Mononuclear cell (primary cell): ENCODE results near the gene SEC23IP. TPM values are rescaled to one million over a fixed set of nuclear protein-coding genes. Genes with fewer than 3 reads are reported as not detected.
"Not testable (repeated sequence)": the region's sequence is repeated elsewhere in the genome, so short reads cannot be mapped to it uniquely, and the experiment has no call there.

Source experiments
- H3K27me3 ChIP-seq: 2 replicates; pipeline ENCODE4 v1.6.0; 2011; ENCODE audit warnings: low read length, control low read depth; ENCODE audit not compliant: insufficient read depth
- H3K4me1 ChIP-seq: 2 replicates; pipeline ENCODE4 v1.5.1; 2011; ENCODE audit warnings: mild to moderate bottlenecking, low read length, control low read depth; ENCODE audit not compliant: insufficient read depth
- H3K4me3 ChIP-seq: 2 replicates; pipeline ENCODE4 v1.5.1; 2011; ENCODE audit warnings: mild to moderate bottlenecking, low read length, moderate library complexity
- H3K9me3 ChIP-seq: 2 replicates; pipeline ENCODE4 v1.5.1; 2011; ENCODE audit warnings: low read depth, mild to moderate bottlenecking, control low read depth, low read length
- total RNA-seq: library from RNA; depleted of rRNA; stranded (reverse); fragments of >200 nt; gene quantifications from one replicate; pipeline ENCODE4 v1.2.3, GENCODE V29; 2012

The SEC23IP gene
- total RNA-seq, 1 donor = 17.8 TPM

DNA sequence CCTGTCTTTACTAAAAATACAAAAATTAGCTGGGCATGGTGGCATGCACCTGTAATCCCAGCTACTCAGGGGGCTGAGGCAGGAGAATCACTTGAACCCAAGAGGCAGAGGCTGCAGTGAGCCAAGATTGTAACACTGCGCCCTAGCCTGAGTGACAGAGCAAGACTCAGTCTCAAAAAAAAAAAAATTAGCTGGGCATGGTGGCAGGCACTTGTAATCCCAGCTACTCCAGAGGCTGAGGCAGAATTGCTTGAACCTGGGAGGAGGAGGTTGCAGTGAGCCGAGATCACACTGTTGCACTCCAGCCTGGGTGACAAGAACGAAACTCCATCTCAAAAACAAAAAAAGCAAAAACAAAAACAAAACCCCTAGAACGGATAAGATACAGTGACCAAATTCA is 23.1 kb upstream of the SEC23IP start:
- H3K27me3 ChIP-seq, H3K9me3 ChIP-seq, H3K4me3 ChIP-seq: not testable (repeated sequence)
- peaks cover 69% of the 10 kb centered on the region for H3K4me1 ChIP-seq

DNA sequence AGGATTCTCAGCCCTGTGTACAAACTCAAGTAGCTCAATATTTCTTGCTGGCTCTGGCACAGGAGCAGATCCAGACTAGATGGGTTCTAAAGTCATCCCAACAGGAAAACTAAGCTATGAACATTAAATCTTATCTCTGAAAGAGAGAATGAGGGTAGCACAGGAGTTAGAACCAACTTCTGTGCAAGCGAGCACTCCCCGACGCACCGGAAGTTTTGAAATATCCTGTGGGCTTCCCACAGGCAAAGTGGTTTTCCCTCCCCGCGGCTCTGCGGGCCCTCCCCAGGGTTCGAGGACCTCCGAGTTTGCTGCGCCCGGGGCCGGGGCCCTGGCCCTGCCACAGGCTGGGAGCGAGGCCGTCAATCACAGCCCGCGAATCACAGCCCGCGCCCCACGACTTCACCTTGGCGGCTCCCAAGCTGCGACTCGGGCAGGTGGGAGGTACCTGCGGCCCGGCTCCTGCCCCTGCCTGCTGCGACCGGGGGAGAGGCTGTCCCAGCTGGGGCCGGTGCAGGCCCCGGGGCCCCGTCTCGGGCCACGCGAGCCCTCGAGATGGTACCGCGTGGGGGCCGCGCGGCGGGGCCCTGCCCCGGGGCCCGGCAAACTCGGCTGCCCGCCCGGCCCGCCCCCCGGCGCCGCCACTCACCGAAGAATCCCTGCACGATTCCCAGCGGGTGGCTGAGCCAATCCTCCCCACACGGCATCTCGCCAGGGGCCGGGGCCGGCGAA is 20.5 kb upstream of the SEC23IP start:
- Histone ChIP-seq H3K4me3 (peak overlapping the region; percentile 83), H3K4me1 (peaks cover 56% of the 10 kb centered on the region), H3K9me3 (no peaks in the 10 kb centered on the region)

DNA sequence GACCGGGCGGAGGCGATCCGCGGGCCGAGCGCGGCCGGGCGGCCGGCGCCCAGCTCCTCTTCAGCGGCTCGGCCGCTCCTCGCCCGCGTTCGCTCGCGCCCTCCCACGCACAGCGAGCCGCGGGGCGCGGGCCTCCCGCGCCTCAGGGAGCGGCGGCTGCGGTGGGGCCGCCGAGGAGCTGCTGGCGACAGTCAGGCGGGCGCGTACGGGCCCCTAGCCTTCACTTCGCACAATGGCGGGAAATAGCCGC is 20.0 kb upstream of the SEC23IP start, which contains the start of gene MCMBP:
TSS of gene MCMBP (minus strand) at position 234 of the 250 bp plus-strand sequence. CDS start 259 bp downstream, outside the sequence.
- Histone ChIP-seq H3K27me3 (no peaks in the 10 kb centered on the region), H3K9me3 (no peaks in the 10 kb centered on the region), H3K4me1 (peaks cover 52% of the 10 kb centered on the region), H3K4me3 (peak within 1 kb of the TSS; percentile 83)

More for the DNA sequence above, 20.5 kb upstream of the SEC23IP start:
- no peaks in the 10 kb centered on the region for H3K27me3 ChIP-seq

DNA sequence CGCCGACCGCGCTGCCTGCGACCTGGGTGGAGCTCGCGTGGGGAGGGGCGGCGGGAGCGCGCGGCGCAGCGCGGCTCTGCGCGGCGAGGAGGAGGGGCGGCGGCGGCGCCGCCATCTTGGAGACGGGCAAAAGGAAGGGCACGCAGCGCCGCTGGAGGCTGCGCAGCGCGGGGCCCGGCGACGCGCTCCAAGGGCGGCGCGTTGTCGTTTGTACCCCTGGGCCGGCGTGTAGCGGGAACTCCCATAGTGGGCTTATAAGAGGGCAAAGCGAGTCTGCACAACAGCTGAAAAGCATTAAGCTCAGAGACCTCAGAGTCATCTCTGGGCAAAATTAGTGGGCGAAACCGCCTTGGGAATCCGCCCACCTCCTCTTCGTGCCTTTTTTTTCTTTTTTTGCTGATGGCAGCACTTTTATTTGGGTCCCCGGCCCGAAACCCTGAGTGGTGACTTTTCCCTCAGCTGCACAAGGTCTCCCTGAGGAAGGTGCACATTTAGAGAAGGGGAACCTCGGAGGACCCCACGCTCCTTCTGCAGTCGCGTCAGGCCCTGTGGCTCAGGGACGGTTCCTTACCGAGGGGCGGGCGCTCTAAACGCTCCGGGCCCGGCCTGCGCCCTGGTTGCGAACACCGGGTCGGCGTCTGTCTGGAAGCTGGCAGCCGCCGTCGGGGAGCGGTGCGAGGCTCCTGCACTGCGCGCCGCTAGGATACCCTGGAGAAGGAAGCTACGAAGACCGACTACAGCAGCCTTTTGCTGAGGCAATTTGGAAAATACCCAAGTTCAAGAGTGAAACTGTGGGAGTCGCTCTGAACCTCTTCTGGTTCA is 19.5 kb upstream of the SEC23IP start:
- Histone ChIP-seq H3K9me3 (no peaks in the 10 kb centered on the region), H3K27me3 (no peaks in the 10 kb centered on the region), H3K4me3 (peak overlapping the region; percentile 83), H3K4me1 (peaks cover 47% of the 10 kb centered on the region)

DNA sequence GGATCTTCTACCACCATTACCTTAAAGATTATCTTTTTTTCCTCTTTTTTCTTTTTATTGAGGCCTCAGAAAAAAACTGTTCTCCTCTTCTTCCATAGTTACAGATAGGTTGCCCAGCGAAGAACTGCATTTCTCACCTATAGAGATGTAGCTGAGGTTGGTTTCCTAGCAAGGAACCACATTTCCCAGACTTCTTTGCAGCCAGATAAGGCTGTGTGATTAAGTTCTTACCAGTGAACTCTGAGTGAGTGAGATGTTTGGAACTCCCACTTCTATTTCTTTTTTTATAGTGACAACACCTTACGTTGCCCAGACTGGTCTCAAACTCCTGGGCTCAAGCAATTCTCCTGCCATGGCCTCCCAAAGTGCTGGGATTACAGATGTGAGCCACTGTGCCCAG is 14.0 kb upstream of the SEC23IP start:
- peaks cover 8% of the 10 kb centered on the region for H3K4me1 ChIP-seq
- no peak overlapping the region for H3K4me3 ChIP-seq
- no peaks in the 10 kb centered on the region for H3K9me3 ChIP-seq
- H3K27me3 ChIP-seq = no peaks in the 10 kb centered on the region

DNA sequence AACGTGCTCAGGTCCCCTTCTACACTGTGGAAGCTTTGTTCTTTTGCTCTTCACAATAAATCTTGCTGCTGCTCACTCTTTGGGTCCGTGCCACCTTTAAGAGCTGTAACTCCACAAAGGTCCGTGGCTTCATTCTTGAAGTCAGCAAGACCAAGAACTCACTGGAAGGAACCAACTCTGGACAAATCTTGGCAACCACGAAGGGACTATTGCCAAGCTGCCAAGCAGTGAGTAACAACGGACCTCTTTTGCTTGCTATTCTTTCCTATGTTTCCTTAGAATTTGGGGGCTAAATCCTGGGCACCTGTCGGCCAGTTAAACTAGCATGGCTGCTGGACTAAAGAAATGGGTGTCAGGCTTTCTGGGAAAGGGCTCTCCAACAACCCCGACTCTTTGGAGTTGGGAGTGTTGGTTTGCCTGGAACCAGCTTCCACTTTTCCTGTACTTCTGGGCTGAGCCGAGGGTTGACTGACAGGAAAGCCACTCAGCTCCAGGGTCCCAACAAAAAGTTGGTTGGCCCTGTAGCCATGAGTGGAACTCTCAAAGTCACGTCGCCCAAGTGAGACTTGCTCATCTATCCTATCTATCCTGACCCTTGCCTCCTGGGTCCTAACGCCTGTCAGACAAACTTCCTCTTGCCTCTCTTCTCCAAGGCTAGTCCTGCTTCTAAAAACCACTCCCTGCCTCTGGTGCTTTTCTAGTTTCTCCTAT is 8.5 kb upstream of the SEC23IP start:
- not testable (repeated sequence) for H3K4me3 ChIP-seq, H3K9me3 ChIP-seq, H3K27me3 ChIP-seq, H3K4me1 ChIP-seq

DNA sequence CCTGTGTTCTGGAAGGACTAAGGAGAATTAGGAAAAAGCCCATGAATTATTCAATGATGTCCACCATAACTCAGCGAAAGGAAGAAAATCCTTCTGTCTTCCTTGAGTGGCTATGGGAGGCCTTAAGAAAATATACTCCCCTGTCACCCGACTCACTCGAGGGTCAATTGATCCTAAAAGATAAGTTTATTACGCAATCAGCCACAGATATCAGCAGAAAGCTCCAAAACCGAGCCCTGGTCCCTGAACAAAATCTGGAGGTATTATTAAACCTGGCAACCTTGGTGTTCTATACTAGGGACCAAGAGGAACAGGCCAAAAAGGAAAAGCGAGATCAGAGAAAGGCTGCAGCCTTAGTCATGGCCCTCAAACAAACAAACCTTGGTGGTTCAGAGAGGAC is 6.5 kb upstream of the SEC23IP start:
- not testable (repeated sequence) for H3K27me3 ChIP-seq, H3K4me3 ChIP-seq, H3K9me3 ChIP-seq, H3K4me1 ChIP-seq

DNA sequence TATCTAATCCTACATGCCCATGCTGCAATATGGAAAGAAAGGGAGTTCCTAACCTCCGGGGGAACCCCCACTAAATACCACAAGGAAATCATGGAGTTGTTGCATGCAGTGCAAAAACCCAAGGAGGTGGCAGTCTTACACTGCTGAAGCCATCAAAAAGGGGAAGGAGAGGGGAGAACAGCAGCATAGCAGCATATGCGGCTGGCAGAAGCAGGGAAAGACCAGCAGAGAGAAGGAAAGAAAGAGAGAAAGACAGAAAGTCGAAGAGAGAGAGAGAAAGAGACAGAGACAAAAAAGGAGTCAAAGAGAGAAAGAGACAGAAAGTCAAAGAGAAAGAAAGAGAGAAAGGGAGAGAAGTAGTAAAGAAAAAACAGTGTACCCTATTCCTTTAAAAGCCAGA is 3.8 kb upstream of the SEC23IP start:
- not testable (repeated sequence) for H3K9me3 ChIP-seq, H3K27me3 ChIP-seq, H3K4me3 ChIP-seq
- peaks cover 19% of the 10 kb centered on the region for H3K4me1 ChIP-seq

DNA sequence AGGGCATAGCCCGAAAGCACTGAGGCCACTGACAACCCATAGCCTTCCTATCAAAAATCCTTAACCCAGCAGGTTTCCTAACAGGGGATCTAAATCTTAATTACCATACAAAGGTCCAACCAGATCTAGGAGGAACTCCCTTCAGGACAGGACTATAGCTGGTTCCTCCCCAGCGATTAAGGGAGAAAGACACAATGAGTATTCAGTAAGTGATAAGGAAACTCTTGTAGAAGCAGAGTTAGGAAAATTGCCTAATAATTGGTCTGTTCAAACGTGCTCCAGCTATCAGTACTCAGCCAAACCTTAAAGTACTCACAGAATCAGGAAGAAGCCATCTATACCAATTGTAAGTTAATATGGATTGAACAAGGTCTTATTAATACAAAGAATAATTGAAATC is 3.3 kb upstream of the SEC23IP start:
- H3K9me3 ChIP-seq, H3K4me3 ChIP-seq, H3K27me3 ChIP-seq: not testable (repeated sequence)
- peaks cover 24% of the 10 kb centered on the region for H3K4me1 ChIP-seq

DNA sequence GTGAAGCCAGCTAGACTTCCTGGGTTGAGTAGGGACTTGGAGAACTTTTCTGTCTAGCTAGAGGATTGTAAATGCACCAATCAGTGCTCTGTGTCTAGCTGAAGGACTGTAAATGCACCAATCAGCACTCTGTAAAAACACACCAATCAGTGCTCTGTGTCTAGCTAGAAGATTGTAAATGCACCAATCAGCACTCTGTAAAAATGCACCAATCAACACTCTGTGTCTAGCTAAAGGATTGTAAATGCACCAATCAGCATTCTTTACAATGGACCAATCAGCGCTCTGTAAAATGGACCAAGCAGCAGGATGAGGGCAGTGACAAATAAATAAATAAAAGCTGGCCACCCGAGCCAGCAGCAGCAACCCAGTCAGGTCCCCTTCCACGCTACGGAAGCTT is 2.2 kb upstream of the SEC23IP start:
- H3K4me3 ChIP-seq, H3K9me3 ChIP-seq, H3K27me3 ChIP-seq: not testable (repeated sequence)
- H3K4me1 ChIP-seq = peaks cover 25% of the 10 kb centered on the region

DNA sequence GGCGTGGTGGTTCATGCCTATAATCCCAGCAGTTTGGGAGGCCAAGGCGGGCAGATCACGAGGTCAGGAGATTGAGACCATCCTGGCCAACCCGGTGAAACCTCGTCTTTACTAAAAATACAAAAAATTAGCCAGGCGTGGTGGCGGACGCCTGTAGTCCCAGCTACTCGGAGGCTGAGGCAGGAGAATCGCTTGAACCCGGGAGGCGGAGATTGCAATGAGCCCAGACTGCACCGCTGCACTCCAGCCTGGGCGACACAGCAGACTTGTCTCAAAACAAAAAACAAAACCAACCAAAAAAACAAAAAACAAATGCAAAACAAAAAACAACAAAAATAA is 712 bp upstream of the SEC23IP start:
- H3K27me3 ChIP-seq, H3K9me3 ChIP-seq: not testable (repeated sequence)
- Histone ChIP-seq H3K4me3 (peak overlapping the region; percentile 84), H3K4me1 (peaks cover 39% of the 10 kb centered on the region)

DNA sequence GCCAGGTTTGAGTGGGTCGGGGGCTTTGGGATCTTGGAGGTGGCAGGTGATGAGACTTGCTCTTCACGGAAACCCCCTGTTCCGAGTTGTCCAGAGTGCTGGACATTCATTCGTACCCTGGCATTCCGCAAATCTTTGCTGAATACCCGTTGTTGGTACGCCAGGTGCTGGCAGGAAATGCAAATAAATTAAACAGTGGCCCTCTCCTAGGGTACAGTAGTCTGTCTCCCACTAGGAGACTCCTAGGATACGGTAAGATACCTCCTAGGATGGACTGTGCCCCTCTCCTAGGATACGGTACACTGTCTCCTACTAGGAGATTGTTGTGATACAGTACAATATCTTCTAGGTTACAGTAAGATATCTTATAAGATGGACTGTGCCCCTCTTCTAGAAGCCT is 544 bp downstream of the SEC23IP start:
- no peaks in the 10 kb centered on the region for H3K27me3 ChIP-seq
- peak overlapping the region; percentile 84 for H3K4me3 ChIP-seq
- no peaks in the 10 kb centered on the region for H3K9me3 ChIP-seq
- H3K4me1 ChIP-seq = peaks cover 42% of the 10 kb centered on the region

DNA sequence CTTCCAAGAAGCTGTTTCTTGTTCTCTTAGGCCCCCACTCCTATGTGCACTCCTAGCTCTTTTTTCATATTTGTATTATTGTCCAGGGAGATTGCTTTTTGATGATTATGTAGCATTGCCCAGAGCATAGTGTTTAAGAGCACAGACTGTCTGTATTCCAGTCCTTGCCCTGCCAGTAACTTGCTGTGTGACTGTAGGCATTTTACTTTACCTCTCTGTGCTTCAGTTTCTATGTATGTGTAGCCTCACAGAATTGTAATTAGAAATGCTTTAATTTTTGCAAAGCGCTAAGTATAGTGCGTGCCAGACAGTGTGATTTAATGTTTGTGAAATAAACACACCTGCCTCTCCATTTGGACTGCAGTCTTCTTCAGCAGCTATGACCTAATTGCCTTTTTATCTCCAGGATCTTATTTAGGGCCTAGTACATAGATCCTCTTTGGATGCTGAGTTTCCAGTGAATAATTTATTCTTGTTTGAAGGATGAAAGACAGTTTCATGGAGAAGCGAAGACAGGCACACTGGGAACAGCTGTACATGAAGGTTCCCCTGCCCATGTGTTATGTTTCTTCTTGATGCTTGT is 1.4 kb downstream of the SEC23IP start:
- Histone ChIP-seq H3K4me3 (no peak overlapping the region), H3K27me3 (no peaks in the 10 kb centered on the region), H3K9me3 (no peaks in the 10 kb centered on the region), H3K4me1 (peaks cover 44% of the 10 kb centered on the region)

DNA sequence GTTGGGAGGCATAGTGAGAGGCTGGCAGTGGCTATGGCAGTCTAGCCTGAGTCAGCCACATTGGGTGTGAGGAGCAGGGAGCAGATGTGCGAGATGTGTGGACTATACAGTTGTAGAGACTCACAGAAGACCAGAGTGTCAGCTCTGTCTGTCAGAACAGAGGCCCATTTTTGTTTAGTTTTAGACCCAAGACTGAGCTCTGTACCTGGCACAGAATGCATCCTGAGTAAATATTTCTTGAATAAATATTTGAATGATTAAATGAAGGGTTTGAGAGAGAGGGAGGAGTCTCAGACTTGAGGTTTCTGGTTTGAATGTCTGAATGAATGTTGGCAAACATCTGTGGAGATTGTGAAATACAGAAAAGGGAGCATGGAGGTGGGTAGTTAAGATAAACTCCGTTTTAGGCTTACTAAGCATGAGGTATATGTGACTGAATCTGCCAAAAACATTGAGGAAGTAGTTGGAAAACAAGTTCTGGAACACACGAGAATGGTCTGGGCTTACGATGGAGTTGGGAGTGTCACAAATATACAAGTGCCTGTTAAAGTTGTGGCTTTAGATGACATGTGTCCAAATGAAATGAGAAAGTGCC is 3.6 kb downstream of the SEC23IP start:
- H3K9me3 ChIP-seq = no peaks in the 10 kb centered on the region
- no peak overlapping the region for H3K4me3 ChIP-seq
- no peaks in the 10 kb centered on the region for H3K27me3 ChIP-seq
- H3K4me1 ChIP-seq = peaks cover 44% of the 10 kb centered on the region
